PFSK-1 (cell line): Measurements from ENCODE around the gene TRIM29.

Experiments
- POLR2AphosphoS5 ChIP-seq: IDR thresholded peaks from 2 replicates; pipeline ENCODE4 v1.6.1; 2012; ENCODE audit warnings: low read depth, mild to moderate bottlenecking, control low read depth, low read length, moderate library complexity
- TAF1 ChIP-seq: IDR thresholded peaks from 2 replicates; pipeline ENCODE4 v1.6.1; 2012; ENCODE audit warnings: low read length, control low read depth, borderline replicate concordance; ENCODE audit not compliant: insufficient read depth
- TF ChIP-seq, protein P1 (sequence below), 2 experiments: IDR thresholded peaks; 2 replicates each; pipeline versions ENCODE4 v1.6.1 to v1.8.0; 2011 to 2012; ENCODE audit warnings: low read depth in 2 of 2, low read length in 2 of 2, control low read depth in 1 of 2, inconsistent platforms in 1 of 2, mild to moderate bottlenecking in 1 of 2, moderate library complexity in 1 of 2; ENCODE audit not compliant: insufficient read depth in 1 of 2

DNA sequence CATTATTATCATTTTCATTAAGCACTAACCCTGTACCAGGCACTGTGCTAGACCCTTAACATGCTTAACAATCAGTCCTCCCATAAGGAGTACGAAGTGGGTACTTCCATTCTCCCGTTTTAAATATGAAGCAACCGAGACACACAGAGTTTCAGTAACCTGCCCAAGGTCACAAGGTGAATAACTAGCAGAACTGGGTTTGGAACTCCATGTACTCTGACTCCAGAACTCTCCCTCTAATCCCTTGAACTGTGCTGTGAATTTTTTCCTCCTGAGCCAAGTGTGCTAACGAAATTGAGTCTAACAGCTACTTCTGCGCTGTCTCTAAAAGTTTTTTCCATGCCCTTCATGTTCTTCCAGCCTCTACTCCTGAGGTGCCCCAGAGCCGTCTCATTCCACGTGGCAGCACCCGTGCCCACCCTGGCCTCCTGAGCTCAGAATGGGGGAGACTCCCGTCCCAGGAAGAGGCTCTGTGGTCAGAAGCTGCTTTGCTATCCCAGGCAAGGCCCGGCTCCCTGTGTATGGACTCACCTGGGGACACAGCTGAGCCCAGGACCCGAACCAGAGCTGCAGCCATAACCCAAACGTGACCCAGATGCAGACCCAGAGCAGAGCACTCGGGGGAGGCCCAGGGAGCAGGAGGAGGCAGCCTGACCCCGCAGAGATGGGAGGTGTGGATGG lies 8.6 kb upstream of the TRIM29 start:
- TF ChIP-seq POLR2AphosphoS5 (no peak), TAF1 (no peak)
- TF ChIP-seq, protein P1, sequence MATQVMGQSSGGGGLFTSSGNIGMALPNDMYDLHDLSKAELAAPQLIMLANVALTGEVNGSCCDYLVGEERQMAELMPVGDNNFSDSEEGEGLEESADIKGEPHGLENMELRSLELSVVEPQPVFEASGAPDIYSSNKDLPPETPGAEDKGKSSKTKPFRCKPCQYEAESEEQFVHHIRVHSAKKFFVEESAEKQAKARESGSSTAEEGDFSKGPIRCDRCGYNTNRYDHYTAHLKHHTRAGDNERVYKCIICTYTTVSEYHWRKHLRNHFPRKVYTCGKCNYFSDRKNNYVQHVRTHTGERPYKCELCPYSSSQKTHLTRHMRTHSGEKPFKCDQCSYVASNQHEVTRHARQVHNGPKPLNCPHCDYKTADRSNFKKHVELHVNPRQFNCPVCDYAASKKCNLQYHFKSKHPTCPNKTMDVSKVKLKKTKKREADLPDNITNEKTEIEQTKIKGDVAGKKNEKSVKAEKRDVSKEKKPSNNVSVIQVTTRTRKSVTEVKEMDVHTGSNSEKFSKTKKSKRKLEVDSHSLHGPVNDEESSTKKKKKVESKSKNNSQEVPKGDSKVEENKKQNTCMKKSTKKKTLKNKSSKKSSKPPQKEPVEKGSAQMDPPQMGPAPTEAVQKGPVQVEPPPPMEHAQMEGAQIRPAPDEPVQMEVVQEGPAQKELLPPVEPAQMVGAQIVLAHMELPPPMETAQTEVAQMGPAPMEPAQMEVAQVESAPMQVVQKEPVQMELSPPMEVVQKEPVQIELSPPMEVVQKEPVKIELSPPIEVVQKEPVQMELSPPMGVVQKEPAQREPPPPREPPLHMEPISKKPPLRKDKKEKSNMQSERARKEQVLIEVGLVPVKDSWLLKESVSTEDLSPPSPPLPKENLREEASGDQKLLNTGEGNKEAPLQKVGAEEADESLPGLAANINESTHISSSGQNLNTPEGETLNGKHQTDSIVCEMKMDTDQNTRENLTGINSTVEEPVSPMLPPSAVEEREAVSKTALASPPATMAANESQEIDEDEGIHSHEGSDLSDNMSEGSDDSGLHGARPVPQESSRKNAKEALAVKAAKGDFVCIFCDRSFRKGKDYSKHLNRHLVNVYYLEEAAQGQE (IDR thresholded peaks at IDR 0.05; ENCODE audit: insufficient read depth in 1 of 2, low read depth in 2 of 2, low read length in 2 of 2), result no peak
